Cardiac muscle cell (in vitro differentiated cells and primary cell): ENCODE data around the gene BOD1L2. TPM values are rescaled to one million over a fixed set of nuclear protein-coding genes. Genes with fewer than 3 reads are reported as not detected.

Experiments used
- DNase-seq, 2 donors: peaks; one replicate each; pipeline versions ENCODE4 v3.0.0 to v3.0.0-alpha.2; 2010 to 2017; ENCODE audit warnings: low read depth in 1 of 2, low spot score in 1 of 2
- H3K27ac ChIP-seq: fragments of 200-600 bp; sonication (generic); 2 replicates; pipeline ENCODE4 v1.5.1; 2016
- H3K27me3 ChIP-seq: fragments of 200-600 bp; sonication (generic); 2 replicates; pipeline ENCODE4 v1.6.0; 2016; ENCODE audit warnings: control low read depth
- H3K36me3 ChIP-seq: fragments of 200-600 bp; sonication (generic); 2 replicates; pipeline ENCODE4 v1.5.1; 2016; ENCODE audit warnings: control low read depth
- H3K4me1 ChIP-seq: fragments of 200-600 bp; sonication (generic); 2 replicates; pipeline ENCODE4 v1.8.1; 2017; ENCODE audit warnings: low read depth, mild to moderate bottlenecking, mixed run types
- H3K4me3 ChIP-seq: fragments of 200-600 bp; sonication (generic); 2 replicates; pipeline ENCODE4 v1.5.1; 2016; ENCODE audit warnings: mild to moderate bottlenecking
- H3K9me3 ChIP-seq: fragments of 200-600 bp; sonication (generic); 2 replicates; pipeline ENCODE4 v1.5.1; 2017; ENCODE audit warnings: low read depth, mild to moderate bottlenecking, control low read depth
- polyA plus RNA-seq: library from polyadenylated mRNA; unstranded; fragments of >200 nt; fragmentation: Nextera tagmentation; extraction: Ambion mirVana; gene quantifications from 2 replicates; pipeline ENCODE4 v1.2.1, GENCODE V29; 2016
- total RNA-seq: library from RNA; depleted of rRNA; stranded (reverse); fragments of >200 nt; gene quantifications from 2 replicates; pipeline ENCODE4 v1.2.3, GENCODE V29; 2016
- TF ChIP-seq, protein P1 (sequence below): IDR thresholded peaks from 2 replicates; pipeline ENCODE4 v1.5.1; 2012; ENCODE audit warnings: low read depth, mild to moderate bottlenecking, low read length

BOD1L2 gene
- total and polyA plus RNA-seq, 2 experiments from 2014 or later: not detected

DNA sequence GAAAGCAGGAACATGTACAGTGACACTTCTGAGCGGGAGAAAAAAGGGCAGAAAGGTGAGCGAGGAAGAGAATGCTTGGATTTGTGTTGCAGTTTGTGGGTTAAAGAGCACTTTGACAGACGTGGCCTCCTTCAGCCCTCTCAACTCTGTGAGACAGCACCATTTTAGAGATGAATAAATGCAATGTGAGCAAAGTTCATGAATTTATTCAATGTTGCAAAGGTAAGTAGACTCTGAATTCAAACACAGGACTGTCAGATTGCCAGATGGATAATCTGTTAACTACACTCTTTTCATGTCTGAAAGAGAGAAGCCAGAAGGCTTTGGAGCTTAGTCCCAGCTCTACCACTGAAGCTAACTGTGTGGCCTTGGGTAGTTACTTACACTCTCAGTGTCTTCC, 47.7 kb downstream of the BOD1L2 start:
- H3K36me3 ChIP-seq: no peaks in the 10 kb centered on the region
- H3K9me3 ChIP-seq: no peaks in the 10 kb centered on the region
- no peak for DNase-seq
- no peaks in the 10 kb centered on the region for H3K27me3 ChIP-seq
- TF ChIP-seq, protein P1, sequence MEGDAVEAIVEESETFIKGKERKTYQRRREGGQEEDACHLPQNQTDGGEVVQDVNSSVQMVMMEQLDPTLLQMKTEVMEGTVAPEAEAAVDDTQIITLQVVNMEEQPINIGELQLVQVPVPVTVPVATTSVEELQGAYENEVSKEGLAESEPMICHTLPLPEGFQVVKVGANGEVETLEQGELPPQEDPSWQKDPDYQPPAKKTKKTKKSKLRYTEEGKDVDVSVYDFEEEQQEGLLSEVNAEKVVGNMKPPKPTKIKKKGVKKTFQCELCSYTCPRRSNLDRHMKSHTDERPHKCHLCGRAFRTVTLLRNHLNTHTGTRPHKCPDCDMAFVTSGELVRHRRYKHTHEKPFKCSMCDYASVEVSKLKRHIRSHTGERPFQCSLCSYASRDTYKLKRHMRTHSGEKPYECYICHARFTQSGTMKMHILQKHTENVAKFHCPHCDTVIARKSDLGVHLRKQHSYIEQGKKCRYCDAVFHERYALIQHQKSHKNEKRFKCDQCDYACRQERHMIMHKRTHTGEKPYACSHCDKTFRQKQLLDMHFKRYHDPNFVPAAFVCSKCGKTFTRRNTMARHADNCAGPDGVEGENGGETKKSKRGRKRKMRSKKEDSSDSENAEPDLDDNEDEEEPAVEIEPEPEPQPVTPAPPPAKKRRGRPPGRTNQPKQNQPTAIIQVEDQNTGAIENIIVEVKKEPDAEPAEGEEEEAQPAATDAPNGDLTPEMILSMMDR: no peak
- H3K4me1 ChIP-seq: no peaks in the 10 kb centered on the region
- H3K4me3 ChIP-seq: no peak overlapping the region
- no peak overlapping the region for H3K27ac ChIP-seq

DNA sequence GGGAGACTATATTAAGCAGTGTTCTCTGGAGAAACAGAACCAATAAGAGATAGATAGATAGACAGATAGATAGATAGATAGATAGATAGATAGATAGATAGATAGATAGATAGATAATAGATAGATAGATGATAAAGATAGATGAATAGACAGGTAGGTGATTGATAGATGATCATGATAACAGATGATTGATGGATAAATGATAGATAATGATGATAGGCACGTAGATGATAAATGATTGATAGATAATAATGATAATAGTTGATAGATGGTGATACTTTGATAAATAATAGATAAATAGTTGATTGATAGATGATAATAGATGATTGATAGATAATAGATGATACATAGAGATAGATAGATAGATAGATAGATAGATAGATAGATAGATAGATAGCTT, 48.5 kb downstream of the BOD1L2 start:
- no peak overlapping the region for H3K4me3 ChIP-seq
- no peak overlapping the region for H3K27ac ChIP-seq
- DNase-seq: no peak
- no peaks in the 10 kb centered on the region for H3K27me3 ChIP-seq
- TF ChIP-seq, protein P1: no peak
- H3K36me3 ChIP-seq: no peaks in the 10 kb centered on the region
- no peaks in the 10 kb centered on the region for H3K9me3 ChIP-seq
- H3K4me1 ChIP-seq: no peaks in the 10 kb centered on the region

DNA sequence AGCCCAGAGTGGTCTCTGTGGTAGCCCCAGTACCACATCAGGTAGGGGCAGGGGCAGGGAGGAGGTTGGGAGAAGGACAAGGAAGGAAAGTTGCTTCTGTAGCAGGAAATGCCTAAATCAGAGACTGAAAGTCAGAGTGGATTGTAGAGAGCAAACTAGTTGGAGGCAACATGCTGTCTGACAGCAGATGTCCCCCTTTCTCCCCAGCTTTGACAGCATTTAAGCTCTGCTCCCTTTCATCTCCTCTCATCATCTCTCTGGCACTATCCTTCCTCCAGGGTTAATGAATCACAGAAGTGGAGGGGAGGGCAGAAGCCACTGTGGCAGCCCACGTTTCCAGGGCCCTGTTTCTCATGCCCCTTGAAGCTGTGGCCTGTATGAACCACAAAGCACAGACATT, 50.4 kb downstream of the BOD1L2 start:
- Histone ChIP-seq H3K9me3 (no peaks in the 10 kb centered on the region), H3K4me1 (no peaks in the 10 kb centered on the region), H3K4me3 (no peak overlapping the region), H3K27ac (no peak overlapping the region), H3K36me3 (no peaks in the 10 kb centered on the region), H3K27me3 (no peaks in the 10 kb centered on the region)
- TF ChIP-seq, protein P1: no peak
- DNase-seq: no peak

DNA sequence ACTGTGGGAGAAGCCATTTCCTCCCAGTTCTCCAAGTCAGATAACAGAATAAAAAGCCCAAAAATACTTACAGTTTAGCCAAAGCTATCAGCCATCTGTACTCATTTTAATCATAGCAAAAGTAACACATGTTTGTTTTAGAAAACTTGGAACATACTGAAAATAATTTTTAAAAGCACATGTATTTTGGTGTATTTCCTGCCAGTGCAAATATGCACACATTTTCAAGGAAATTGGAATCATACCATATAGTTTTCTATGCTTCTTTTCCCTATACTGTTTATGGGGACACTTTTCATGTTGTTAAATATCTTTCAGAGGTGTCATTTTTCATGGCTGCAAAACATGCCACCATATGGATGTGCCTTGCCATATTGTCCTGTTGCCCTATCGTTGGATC, 51.2 kb downstream of the BOD1L2 start:
- Histone ChIP-seq H3K27ac (no peak overlapping the region), H3K27me3 (no peaks in the 10 kb centered on the region), H3K36me3 (no peaks in the 10 kb centered on the region), H3K9me3 (no peaks in the 10 kb centered on the region), H3K4me1 (no peaks in the 10 kb centered on the region), H3K4me3 (no peak overlapping the region)
- TF ChIP-seq, protein P1: no peak
- no peak for DNase-seq

Other genes starting within 250 kb of the BOD1L2 start
- 0.07 TPM in 1 of 2 replicates, not detected in the other for gene ST8SIA3, start 205.5 kb downstream of the BOD1L2 start, total RNA-seq
- gene ST8SIA3, start 205.5 kb downstream of the BOD1L2 start, polyA plus RNA-seq: not detected in 2 replicates